ENCODE measurements around the gene DPYD.

Gene DPYD

DNA sequence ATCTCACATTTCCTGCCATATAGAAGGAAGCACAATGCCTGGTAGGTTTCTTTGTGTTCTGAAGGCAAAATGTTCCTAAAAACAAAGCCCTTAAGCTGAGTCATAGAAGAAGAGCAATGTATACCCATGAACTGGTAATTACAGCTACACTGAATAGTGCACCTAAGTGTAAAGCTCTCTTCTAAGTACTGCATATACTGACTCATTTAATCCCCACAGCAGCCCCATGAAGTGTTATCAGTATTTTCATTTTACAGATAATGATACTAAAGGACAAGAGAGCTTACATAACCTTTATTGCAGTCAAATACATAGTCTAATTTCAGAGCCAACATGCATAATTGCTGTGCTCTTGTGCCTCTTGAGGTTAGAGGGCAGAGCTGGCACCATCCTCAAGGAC lies 239.9 kb downstream of the DPYD start:
- no peak for DNase-seq

DNA sequence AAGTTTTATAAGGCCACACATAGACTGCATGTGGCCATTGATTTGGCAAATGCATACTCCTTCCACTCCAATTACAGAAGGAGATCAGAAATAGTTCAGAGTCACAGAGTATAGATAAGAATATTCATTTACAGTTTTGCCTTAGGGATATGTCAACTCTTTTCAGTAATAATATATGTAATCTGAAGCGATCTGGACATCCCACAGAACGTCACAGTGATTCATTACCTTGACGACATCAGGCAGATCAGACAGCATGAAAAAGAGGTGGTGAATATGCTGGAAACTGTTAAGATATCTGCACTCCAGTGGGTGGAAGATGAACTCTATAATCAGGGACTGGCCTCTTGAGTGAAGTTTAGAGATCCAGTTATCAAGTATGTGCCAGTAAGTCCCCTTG lies 240.4 kb downstream of the DPYD start:
- no peak for DNase-seq

- DNase-seq, result no peak
Observed at GRCh38 chr1:97677702-97678101, 243.1 kb downstream of the DPYD start.

DNA sequence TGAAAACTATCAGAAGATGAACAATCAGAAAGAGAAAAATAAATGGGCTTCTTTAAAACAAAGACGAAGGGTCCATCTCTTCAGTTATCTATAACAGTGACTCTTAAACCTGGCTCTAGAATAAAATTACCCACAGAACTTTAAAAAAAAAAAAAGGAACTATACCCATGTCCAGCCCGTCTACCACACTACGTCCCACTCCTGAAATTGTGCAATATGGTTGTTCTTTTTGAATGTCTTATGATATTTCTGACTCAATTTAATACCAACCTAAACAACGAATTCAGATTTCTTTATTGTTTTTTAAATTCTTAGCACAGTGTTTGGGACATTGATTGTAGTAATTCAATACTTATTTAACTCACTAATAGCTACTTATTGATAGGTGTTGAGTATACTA lies 246.3 kb downstream of the DPYD start:
- peak; percentile 83 for DNase-seq

- no peak for DNase-seq
Observed at GRCh38 chr1:97668945-97669344, 251.9 kb downstream of the DPYD start.

- DNase-seq, result peak; percentile 36
Observed at GRCh38 chr1:97660431-97661105, 260.3 kb downstream of the DPYD start.

- peak; percentile 57 for DNase-seq
Observed at GRCh38 chr1:97654876-97655585, 265.8 kb downstream of the DPYD start.

- DNase-seq, result no peak
Observed at GRCh38 chr1:97651250-97651649, 269.6 kb downstream of the DPYD start.

DNA sequence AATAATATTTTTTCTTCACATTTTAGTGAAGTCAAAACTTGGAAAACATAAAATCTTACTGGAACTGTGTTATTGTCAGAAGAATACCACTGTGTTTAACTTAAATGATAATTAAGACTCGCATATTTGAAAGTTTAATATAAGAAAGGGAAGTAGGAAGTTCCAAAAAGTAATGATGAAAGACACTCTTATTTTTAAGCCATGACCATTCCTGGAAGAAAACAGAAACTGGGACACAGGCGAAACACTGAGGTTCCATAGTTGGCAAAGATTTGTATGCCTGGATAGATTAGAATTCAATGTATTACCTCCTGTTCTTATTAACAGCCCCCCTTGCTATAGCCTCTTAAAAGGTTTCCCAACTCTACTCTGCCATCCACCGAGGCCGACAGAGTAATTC lies 271.2 kb downstream of the DPYD start:
- DNase-seq, result peak; percentile 60

DNA sequence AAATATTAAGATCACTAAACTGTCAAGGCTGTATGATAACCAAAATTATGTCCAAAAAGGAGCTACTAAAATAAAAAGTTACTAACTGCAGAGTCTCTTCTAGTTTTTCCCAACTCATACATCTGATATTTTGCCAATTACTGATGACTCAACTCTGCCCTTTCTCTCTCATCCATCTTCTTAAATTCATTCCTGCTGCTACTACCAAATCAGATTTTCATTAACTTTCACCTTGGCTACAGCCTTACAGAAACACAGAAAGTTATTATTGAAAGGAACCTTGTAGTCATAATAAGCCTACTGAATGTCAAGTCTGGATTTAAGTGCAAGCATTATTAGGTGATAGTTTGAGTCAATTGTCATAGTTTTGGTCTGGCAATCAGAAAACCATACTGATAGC lies 273.1 kb downstream of the DPYD start:
- no peak for DNase-seq

DNA sequence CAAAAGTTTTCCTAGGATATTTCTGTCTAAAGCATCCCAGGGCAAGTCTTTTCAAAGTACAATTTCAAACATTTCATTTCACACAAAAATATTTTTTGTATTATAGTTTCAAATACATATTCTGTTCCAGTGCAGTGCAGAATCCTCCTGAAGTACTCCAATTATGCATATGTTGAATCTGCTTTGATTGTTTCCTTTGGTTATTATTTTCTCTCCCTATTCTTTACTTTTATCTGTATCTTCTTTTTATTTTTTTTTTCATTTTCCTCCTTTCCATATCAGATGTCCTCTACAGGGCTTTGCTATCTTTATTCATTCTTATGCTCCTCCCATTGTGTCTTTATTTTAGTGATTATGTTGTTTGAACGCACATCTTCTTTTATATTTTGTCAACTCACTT lies 274.8 kb downstream of the DPYD start:
- DNase-seq, result no peak

- DNase-seq, result no peak
Observed at GRCh38 chr1:97640677-97641076, 280.2 kb downstream of the DPYD start.

- DNase-seq, result no peak
Observed at GRCh38 chr1:97636941-97637340, 283.9 kb downstream of the DPYD start.

DNA sequence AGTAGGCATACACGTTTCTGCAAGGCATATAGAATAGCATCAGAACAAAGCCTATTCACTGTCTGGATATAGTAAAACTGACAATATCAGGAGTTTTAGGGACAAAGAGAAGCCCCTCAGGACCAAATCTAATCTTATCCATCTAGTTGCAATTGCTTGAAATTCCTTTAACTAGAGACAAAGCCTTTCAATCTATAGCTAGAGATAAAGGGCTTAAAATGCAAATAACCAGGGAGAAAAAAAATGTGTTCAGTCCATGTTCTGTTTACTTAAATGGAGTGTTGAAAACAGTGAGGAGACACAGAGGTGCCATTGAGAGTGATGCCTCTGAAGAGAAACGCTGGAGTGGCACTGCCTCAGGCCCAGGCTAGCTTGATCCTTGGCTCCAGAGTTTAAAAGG lies 286.1 kb downstream of the DPYD start:
- no peak for DNase-seq

- DNase-seq, result no peak
Observed at GRCh38 chr1:97632776-97633175, 288.1 kb downstream of the DPYD start.

- no peak for DNase-seq
Observed at GRCh38 chr1:97632075-97632474, 288.8 kb downstream of the DPYD start.

DNA sequence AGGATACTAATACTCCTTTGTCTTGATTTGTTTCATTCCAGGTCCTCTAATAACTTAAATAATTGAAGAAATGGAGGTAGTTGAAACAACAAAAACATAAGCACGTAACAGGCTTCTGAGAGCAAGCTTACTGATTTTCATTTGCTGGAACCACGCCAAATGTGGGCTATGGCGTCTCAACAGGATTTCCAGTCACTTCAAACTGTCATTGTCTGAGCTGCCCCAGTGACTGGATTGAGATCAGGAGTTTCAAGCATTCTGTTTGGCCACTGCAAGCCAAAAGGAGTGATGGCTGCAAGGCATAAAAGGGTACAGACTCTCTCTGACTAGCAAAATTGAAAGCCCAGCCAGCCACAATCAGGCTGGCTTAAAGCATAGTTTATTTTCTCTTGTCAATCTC lies 289.9 kb downstream of the DPYD start:
- DNase-seq, result no peak

DNA sequence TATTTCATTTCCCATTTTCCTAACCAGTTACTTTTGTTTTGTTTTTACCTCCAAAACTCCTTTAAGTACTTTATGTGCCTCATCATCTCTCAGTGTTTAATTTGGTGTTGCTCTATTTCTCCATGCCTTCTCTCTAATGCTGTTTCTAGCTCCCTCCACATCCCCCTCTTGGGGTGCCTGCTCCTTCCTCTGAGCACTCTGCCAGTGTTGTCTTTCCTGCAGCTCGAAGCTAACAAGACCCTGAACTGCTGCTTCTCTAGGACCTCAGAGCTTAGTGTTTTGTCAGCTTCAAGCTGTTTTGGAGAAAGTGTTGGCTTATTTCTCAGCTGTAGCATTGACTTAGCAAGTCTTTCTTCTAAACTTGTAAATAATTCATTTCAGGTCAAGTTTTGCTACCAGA lies 290.6 kb downstream of the DPYD start:
- no peak for DNase-seq

DNA sequence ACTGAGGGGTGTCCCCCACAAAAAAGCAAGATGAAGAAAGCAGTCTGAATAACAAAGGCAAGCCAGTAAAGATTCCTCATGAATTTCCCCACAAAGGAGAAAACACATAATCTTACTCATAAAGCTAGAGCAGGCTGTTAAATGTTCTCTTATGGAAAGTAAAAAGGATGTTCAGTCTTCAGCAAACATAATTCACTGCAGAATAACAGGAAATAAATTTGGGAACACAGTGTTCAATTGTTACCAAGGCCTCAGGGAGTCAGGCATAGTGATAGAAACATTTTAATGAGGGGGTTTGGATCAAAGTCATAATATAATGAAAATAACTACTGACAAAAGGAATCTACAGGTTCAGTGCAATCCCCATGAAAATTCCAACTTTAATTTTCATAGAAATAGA lies 297.6 kb downstream of the DPYD start:
- DNase-seq, result no peak

GRCh38 chr1:97621955-97622354 lies 298.9 kb downstream of the DPYD start:
- DNase-seq, result no peak

GRCh38 chr1:97619706-97620105 lies 301.1 kb downstream of the DPYD start:
- DNase-seq, result no peak

GRCh38 chr1:97610748-97611147 lies 310.1 kb downstream of the DPYD start:
- peak; percentile 69 for DNase-seq

- no peak for DNase-seq
Observed at GRCh38 chr1:97610102-97610501, 310.7 kb downstream of the DPYD start.

GRCh38 chr1:97608272-97608671 lies 312.6 kb downstream of the DPYD start:
- no peak for DNase-seq

DNA sequence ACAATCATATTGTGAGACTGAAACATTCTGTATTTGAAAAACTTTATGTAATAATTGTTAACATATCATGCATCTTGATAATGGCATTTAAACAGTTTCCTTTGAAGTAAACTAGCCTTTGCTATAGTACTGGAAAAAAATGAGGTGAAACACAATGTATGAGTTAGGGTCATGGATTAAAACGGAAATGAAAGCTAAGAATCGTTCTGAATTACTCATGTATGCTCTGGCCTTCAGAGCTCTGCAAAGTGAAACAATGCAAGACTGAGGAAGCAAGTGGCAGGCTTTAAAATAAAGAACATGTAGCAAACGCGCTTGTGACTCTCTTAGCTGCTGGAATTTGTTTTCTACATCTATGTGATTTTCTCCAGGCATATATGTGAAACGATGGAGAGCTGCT lies 317.1 kb downstream of the DPYD start:
- DNase-seq, result no peak

Measured in inflammatory macrophage treated with lipopolysaccharide for 4 hours (primary cell).